GM18867 (cell line): ENCODE data around the gene IFNG.
A peak's percentile ranks its signal among the peaks of the same experiment; 100 is the strongest.
"Not testable (repeated sequence)": the region's sequence is repeated elsewhere in the genome, so short reads cannot be mapped to it uniquely, and the experiment has no call there.

Source experiments
- ATAC-seq: cut with Tn5 transposase; IDR thresholded peaks from one replicate; pipeline ENCODE4 v1.9.1; 2021; ENCODE audit warnings: mild to moderate bottlenecking, moderate library complexity; ENCODE audit not compliant: unreplicated experiment

The IFNG gene

DNA sequence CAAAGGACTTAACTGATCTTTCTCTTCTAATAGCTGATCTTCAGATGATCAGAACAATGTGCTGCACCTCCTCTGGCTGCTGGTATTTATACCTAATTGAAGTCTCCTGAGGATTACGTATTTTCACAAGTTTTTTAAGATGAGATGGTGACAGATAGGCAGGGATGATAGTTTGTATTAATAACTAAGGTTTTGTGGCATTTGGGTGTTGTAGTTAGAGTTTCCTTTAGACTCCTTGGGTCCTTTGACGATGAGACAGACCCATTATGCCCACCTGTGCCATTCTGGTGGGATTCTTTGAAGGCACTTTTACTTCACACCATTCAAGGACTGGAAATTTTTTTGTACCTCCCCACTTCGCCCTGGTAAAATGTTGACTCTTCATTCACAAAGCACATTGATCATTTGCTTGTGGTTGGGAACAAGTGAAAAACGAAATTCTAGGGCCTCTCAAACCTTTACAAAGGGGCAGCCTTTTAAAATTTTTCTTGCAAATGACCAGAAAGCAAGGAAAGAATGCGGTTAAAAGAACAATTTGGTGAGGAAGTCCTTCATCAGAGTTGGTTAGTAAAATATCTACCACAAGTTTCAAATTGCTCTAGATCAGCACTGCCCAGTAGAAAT, at the start of gene IFNG:
Gene IFNG (minus strand): TSS at position 60 of the 624 bp plus-strand sequence. CDS start 125 bp downstream, outside the sequence.
- peak; percentile 56 for ATAC-seq

DNA sequence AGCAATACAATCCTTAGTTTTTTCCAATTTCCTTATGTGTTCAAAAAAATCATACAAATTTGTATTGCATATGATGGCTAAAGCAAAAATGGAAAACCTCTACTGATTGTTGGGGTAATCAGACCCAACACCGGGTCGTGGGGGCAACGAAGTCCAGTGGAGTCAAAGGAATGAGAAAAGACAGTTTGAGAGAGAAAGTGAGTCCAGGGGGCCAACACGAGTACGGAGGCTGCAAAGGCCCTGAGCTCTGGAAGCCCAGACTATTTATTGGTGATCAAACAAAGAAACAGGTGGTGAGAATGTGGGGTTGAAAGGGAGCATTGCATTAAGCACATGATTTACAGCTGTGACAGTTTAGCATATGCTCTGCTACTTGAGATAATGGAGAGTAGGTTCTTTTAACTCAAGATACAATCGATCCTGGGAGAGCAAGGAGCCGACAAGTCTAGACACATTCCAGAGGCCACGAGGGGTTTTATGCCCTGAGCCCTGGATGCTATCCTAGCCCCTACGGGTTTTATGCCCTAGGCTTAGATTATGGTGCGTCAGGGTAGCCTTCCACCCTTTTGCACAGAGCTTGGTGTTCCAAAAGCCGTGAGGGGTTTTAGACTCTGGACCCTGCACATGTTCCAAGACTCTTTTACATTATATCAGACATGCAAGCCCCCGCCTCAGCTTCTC, 49.6 kb upstream of the IFNG start:
- not testable (repeated sequence) for ATAC-seq

DNA sequence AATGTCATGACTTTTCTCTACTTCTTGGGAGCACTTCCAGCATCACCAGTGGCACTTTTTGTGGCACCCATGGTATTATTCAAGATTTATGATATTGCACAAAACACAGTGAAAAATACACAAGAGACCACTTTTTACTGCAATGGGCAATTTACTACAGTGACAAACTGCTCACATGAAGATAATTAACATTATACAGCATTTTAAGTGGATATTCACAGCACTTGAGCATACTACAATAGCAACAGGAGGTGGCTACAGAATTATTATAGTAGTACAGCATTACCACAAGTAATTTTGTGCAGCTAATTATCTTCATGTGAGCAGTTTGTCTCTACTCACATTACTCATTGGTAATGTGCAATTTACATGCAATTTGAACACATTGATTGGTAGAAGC, 47.7 kb upstream of the IFNG start:
- ATAC-seq, result no peak

DNA sequence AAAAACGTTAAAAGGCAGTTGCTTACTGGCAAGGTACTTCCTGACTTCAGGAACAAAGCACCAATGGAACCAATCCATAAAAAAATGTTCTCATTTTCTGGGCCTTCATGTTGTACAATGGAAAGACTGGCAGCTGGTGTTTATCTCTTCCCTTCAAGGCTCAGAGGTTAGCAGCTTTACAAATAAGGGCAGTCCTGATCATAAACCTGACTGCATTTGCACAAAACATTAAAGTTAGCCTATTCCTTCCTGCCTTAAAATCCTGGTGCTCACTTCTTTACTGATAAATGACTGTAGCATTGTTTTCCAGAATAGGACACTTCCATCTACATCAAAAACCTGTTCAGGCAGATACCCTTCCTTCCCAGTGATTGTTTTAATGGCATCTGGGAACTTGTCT, 46.9 kb upstream of the IFNG start:
- no peak for ATAC-seq

DNA sequence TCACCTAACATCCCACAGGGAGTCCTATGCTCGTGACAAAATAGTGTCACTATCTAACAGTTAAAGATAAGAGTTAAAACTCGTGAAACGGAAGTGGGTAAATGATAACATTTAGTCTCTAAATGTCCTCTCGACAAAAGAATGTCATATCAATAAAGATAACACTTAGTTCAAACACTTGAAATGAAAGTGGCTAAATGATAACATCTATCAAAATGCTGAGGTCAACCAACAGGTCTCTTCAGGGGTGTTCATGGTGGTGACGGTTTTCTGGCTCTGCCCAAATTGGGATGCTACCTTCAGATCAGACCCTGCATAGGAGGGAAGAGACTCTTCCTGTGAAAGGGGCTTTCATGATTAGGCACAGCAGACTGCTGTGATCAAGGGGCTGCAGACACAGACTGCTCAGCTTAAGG, 43.9 kb upstream of the IFNG start:
- ATAC-seq, result no peak

DNA sequence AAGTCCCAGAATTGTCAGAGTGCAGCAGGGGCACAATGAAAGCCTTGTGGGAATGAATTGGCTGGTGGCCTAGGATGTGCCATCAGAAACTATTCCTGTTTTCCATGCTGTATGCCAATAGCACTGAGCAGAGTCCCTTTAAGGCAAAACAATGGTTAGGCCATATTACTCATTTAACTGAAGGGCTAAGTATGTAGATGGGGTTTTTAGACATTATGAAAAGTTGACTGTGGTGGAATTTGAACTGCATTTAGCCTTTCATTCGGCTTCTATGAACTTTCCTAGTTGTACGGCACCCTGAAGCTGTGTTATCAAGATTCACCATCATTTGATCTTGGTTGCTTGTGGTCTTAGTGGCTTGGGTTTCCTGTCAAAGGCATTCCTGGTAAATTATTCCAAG, 41.3 kb upstream of the IFNG start:
- ATAC-seq, result no peak

DNA sequence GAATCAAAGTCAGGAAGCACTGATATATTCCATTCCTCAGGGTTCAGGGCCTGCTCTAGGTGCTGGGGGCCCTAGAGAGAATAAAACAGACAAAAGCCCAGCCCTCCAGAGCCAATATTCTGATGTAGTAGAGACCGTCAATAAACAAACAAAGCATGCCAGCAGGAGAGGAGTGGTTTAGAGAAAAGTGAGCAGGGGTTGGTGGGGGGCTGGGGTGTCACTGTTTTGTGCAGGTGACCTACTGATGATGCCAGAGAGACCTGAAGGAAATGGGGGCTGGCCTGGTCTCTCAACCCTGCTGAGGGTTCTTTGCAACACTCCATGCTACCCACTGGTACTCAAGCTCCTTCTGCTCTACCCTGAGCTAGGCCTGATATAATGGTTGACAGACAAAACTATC, 39.6 kb upstream of the IFNG start:
- no peak for ATAC-seq

DNA sequence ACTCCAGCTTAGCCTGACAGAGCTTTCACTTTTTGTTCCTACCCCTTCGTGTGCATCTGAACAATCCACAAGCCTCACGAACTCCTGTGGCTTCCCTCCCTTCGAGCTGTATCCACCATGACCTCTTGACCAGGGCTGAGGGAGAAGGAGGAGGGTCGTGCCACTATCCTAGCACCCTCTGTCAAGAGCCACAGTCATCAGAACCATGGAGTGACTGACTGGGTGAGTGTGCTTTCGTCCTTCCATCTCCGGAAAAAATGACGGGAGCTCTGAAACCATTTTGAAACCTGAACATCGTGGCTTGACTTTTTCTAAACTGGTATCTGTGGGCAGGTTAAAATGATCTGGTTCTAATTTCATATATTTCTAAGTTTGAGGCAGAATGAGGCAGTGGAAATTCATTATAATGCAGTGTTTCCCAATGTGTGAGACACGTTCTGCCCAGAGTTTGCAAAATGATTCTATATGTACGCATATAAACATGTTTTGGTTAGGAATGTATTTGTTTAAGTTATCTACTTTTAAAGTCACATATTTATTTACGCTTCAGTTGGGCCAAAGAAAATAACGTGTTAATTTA, 39.1 kb upstream of the IFNG start:
- no peak for ATAC-seq

DNA sequence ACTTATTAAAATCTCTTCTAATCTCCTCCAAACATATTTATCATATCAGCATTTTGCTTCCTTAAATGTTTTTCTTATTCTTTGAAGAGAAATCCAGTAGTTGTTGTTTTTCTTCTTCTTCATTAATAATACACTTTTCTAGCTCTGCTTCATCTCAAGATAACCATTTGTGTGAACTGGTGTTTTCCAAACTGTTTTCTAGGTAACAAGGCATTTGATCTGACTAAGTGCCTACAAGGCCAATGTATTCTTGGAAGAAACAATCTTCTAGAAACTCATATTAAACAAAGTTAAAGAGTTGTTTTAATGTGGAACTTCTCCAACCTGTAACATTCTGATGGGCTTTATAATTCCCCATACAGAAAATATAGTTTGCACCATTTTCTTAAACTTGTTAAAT, 30.8 kb upstream of the IFNG start:
- no peak for ATAC-seq

DNA sequence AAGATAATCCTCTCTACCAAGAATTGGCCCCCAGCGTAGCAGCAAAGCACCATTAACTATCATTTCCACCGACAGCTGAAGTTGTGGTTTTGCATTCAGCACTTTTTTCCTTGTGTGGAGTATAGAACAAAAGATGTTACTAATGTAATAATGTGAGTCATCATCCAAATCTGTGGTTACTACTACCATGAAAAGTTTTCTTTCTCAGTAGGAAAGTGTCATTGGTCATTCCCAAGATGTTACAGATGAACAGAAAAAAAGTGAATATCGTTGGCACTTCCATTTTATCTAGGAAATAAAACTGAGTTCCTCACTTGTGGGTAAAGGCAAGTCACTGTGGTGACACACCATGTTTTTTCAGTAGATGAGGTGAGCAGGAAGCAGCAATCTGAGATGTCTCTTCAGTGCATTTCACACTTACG, 30.3 kb upstream of the IFNG start:
- no peak for ATAC-seq

DNA sequence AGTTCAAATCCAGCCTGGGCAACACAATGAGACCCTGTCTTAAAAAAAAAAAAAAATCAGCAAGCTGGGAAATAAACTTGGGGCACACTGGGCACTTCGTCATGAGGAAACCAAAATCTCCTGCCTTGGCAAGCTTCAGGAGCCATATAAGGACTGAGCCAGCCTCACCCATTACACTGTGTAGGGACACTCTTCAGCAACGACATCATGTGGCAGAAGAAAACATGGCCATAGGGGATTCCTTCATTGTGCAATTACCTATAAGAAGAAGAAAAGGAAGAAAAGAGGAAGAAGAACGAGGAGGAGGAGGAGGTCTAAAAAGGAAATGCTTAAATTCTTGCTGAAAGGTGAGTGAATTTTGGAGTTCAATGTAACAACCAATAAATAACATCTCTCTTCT, 26.1 kb upstream of the IFNG start:
- ATAC-seq, result no peak

DNA sequence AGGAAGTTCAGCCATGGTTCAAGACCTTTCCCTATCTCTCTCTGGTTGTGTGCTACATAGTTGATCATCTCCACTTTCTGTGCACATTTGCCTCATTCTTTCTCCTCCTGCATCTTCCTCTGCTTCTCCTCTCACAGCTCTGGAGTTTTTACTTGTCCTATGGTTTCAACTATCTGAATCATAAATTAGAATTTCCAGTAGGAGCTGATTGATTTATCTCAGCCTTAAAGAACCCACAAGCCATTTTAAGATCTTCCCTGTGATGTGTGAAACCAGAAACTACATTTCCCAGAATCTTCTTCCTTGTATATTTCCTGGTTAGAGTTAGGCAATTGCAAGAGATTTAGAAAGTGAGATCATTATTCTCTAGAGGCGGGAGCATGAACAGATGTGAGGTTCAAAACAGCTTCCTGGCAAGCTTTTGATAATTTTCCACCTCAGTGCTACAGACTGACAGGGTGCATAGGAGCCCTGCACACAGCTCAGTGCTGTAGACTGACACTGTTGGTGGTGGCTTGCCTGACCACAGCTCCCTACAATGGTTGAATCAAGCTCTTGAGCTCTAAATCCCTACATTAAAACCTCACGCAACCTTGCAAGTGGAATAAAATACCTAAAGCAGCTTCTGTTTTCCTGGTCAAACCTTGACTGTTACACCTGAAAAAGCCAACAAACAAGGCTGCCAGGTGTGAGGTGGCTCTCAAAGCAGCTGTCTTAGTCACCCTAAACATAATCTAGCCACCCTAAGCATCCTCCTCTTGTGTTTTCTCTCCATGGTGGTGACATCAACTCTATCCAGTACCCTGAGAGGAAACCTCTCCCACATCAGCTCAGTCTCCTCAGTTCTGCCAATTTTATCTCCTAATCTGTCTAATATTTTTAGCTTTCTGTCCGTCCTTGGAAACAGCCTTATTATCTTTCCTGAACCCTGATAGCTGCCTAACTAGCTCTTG, 21.5 kb upstream of the IFNG start:
- peak; percentile 72 for ATAC-seq

DNA sequence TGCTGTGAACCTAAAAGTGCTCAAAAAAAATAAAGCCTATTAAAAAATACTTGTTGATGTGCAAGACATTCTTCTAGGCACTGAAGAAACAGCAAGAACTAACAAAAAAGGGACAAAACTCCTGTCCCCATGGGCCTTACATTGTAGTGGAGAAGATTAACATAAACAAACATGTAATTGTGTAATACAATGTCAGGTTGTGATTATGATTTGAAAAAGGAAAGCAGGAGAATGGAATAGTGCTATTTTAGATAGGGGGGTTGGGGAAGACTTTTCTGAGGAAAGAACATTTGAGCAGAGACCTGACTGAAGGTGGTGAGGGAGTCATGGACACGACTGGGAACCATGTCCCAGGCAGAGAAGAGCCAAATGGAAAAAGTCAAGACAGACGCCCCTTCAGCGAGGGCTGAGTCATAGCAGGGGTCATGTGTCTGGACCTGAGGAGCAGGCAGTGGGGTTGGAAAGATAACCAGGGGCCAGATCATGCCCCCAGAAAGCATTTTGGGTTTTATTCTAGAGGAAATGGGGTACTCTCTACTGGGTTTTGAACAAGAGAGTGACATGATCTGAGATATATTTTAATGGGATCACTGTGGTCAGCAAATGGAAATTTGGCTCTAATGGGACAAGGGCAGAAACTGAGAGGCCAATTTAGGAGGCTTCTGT, 19.4 kb upstream of the IFNG start:
- no peak for ATAC-seq

DNA sequence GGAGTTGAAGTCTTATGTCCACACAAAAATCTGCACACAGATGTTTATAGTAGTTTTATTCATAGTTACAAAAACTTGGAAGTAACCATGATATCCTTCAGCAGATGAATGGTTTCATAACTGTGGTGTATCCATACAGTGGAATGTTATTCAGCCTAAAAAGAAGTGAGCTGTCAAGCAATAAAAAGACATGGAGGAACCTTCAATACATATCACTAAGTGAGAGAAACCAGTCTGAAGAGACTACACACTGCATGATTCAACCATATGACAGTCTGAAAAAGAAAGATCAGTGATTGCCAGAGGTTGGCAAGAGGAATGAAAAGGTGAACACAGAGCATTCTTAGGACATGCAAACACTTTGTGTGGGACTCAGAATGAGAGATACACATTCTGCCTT, 18.6 kb upstream of the IFNG start:
- ATAC-seq, result no peak

DNA sequence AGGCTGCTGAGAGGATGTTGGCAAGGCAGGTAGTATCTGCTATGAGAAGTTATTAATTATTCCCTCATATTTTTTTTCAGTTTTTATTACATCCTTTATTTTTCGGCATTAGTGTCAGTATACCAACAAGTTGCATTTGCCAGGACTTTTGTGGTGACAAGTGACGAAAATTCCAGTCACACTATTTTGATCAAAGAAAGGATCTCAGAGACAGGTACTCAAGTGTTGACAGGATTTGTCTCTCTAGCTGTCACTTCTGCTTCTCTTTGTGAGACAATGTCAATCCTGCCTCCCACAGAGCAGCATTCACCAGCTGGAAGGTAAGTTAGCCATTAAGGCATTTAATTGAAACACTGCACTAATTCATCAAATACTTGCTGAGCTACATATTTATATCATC, 18.0 kb upstream of the IFNG start:
- no peak for ATAC-seq

DNA sequence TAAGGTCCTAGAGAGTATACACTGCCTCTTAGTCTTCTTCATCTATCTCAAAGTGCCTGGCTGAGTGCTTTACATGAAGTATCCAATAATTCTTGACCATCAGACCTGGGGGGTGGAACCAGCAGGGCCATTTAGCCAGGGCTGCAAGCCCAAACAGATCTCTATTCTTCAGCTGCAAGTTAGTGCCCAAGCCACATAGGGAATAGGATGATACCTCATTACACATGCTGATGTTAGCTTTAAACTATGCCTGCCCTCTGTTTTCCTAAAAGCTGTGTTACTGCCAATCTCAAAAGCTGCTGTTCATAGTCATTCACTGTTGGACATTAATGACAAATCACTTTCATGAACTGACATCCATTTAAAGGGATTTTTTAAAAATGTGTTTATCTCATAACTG, 16.7 kb upstream of the IFNG start:
- no peak for ATAC-seq

DNA sequence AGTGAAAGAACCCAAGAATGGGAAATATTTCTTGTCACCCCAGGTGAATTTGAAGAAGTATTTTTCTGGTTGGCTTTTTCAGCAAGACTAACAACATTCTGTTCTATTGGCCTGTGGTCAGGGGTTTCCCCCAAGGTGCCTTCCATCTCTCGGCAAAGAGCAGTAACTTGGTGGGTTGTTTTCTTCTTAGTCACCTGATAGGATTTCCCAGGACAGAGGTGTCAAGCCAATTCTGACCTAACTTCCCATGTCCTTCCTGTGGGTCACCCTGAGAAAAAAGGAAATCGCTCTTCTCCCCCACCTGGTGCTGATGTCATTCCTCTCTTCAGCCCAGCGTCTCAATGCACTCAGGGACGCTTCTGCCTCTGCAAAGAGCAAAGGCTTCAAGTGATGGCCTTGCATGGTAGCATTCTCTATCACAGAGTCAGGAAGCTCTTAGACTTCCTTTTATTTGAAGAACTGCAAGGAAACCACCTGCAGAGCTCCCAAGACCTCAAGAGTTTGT, 16.1 kb upstream of the IFNG start:
- peak; percentile 86 for ATAC-seq

DNA sequence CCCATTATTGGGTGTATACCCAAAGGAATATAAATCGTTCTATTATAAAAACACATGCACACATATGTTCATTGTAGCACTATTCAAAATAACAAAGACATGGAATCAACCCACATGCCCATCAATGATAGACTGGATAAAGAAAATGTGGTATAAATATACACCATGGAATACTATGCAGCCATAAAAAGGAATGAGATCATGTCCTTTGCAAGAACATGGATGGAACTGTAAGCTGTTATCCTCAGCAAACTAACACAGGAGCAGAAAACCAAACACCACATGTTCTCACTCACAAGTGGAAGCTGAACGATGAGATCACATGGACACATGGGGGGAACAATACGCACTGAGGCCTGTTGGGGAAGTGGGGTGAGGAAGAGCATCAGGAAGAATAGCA, 15.2 kb upstream of the IFNG start:
- not testable (repeated sequence) for ATAC-seq

DNA sequence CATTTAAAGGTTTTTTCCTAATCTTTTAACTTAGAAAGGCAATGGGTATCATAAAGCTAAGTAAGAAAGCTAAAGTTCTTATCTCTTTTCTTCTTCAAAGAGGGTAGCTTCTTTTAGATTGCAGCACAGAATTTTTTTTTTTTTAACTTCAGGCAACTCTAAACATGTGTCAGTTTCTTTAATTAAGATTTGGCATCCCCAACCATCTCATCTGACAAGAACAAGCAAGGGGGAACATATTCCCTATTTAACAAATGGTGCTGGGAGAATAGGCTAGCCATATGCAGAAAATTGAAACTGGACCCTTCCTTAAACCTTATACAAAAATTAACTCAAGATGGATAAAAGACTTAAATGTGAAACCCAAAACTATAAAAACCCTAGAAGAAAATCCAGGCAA, 14.3 kb upstream of the IFNG start:
- ATAC-seq, result no peak

DNA sequence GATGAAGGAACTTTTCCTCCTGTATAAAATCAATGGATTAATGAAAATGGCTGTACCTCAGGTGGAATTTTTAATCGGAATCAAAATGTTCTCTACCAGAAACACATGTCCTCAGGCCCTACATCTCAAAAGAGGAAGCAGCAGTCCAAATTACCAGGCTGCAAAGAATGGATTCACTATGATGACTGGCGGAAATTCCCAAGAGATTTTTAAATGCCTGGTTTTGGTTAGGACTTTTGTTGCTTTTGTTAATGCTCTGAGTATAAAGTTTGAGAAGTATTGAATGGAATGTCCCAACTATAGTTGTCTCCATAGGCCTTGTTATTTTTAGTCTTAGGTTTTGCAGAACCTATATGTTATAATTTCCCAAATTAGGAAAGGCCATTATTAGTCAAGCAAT, 11.2 kb upstream of the IFNG start:
- no peak for ATAC-seq
